K562 (cell line): Measurements from ENCODE around the gene CITED1. TPM values are rescaled to one million over a fixed set of nuclear protein-coding genes. Genes with fewer than 3 reads are reported as not detected.

Experiments
- ATAC-seq: fragments of 200-7000 bp; cut with Tn5 transposase; 3 replicates; pipeline ENCODE4 v1.9.1; 2020; ENCODE audit warnings: moderate library complexity
- BruUV-seq: library from RNA; stranded (reverse); fragments of 400-500 nt; replicated peaks from 2 replicates; lab custom pipeline; 2021; lab: Mats Ljungman, UMichigan
- CTCF ChIA-PET: fragments of 300-600 bp; formaldehyde crosslinking; extraction: SDS; loops from one replicate; lab custom pipeline; 2021; ENCODE audit warnings: low intra/inter-chr PET ratio; lab: Yijun Ruan, JAX
- POLR2A ChIA-PET: fragments of 300-600, 350-650 bp; sonication (Branson Sonifier 250); formaldehyde crosslinking; extraction: SDS; loops from one replicate; lab custom pipeline; 2021; ENCODE audit warnings: antibody characterized with exemption, inconsistent platforms; lab: Yijun Ruan, JAX
- DNase-seq, 4 experiments: peaks; one replicate each; pipeline versions ENCODE4 v3.0.0 to v3.0.0-alpha.2; 2011 to 2018; ENCODE audit warnings: low spot score in 3 of 4, mixed read lengths in 3 of 4; ENCODE audit errors: extremely low read depth in 1 of 4
- FAIRE-seq: peaks from 2 replicates; lab custom pipeline; 2011; peaks lifted over from hg19 to GRCh38; lab: Jason Lieb, UNC
- H2AFZ ChIP-seq: 2 replicates; pipeline ENCODE4 v1.6.0; 2011; ENCODE audit warnings: low read depth, low read length, control low read depth, inconsistent platforms
- H3K27ac ChIP-seq: fragments of 200-600 bp; 3 replicates; pipeline ENCODE4 v1.8.0; 2011; ENCODE audit warnings: low read depth, mild to moderate bottlenecking, control low read depth, inconsistent platforms, low read length, moderate library complexity, mixed read lengths; ENCODE audit errors: extremely low read depth
- H3K27me3 ChIP-seq, 2 experiments: fragments of 300-600 bp in 1 of 2; 2 replicates in 1 of 2; 3 replicates in 1 of 2; pipeline versions ENCODE4 v1.6.0 to v1.8.0; 2011; ENCODE audit warnings: inconsistent platforms in 2 of 2, low read length in 2 of 2, mild to moderate bottlenecking in 1 of 2, mixed read lengths in 1 of 2, moderate library complexity in 1 of 2; ENCODE audit not compliant: control insufficient read depth in 2 of 2, insufficient read depth in 2 of 2
- H3K36me3 ChIP-seq: fragments of 300-600 bp; 3 replicates; pipeline ENCODE4 v1.8.0; 2011; ENCODE audit warnings: mild to moderate bottlenecking, low read length, inconsistent platforms; ENCODE audit not compliant: control insufficient read depth, insufficient read depth
- H3K4me1 ChIP-seq, 2 experiments: fragments of 200-600 bp in 1 of 2; replicated peaks in 1 of 2; 2 replicates in 1 of 2; 3 replicates in 1 of 2; pipeline versions ENCODE4 v1.5.1 to v1.8.0; 2011; ENCODE audit warnings: inconsistent platforms in 2 of 2, low read length in 2 of 2, mild to moderate bottlenecking in 1 of 2, mixed read lengths in 1 of 2, moderate library complexity in 1 of 2; ENCODE audit not compliant: control insufficient read depth in 2 of 2, insufficient read depth in 2 of 2
- H3K4me2 ChIP-seq: 2 replicates; pipeline ENCODE4 v1.6.1; 2011; ENCODE audit warnings: low read length, control low read depth, inconsistent platforms, mixed read lengths; ENCODE audit not compliant: insufficient read depth
- H3K4me3 ChIP-seq: fragments of 200-600 bp; sonication (generic), shearing (Covaris generic); 2 replicates; pipeline ENCODE4 v1.5.1; 2016; ENCODE audit warnings: control low read depth, inconsistent platforms
- H3K79me2 ChIP-seq: fragments of 200-600 bp; 3 replicates; pipeline ENCODE4 v1.8.0; 2011; ENCODE audit warnings: low read length, inconsistent platforms; ENCODE audit not compliant: control insufficient read depth, insufficient read depth
- H3K9ac ChIP-seq, 2 experiments: 2 replicates each; pipeline versions ENCODE4 v1.6.0 to v1.6.1; 2011; ENCODE audit warnings: low read depth in 2 of 2, low read length in 2 of 2, control low read depth in 1 of 2, inconsistent platforms in 1 of 2, mild to moderate bottlenecking in 1 of 2, mixed read lengths in 1 of 2; ENCODE audit not compliant: insufficient read depth in 1 of 2
- H3K9me1 ChIP-seq: one replicate; pipeline ENCODE4 v1.6.0; 2011; ENCODE audit warnings: inconsistent platforms, mild to moderate bottlenecking, low read length, moderate library complexity; ENCODE audit not compliant: control insufficient read depth, insufficient read depth
- H3K9me3 ChIP-seq: replicated peaks from 2 replicates; pipeline ENCODE4 v1.5.1; 2011; ENCODE audit warnings: low read depth, low read length, inconsistent platforms; ENCODE audit not compliant: control insufficient read depth, insufficient read depth
- H4K20me1 ChIP-seq: replicated peaks from 2 replicates; pipeline ENCODE4 v1.6.1; 2011; ENCODE audit warnings: low read length, inconsistent platforms, mixed read lengths; ENCODE audit not compliant: control insufficient read depth, insufficient read depth
- CTCF ChIP-seq, 3 experiments: IDR thresholded peaks in 2 of 3; conservative IDR thresholded peaks in 1 of 3; 2 replicates each; pipeline ENCODE4 v1.5.1; 2011 to 2012; ENCODE audit warnings: low read length in 3 of 3, mild to moderate bottlenecking in 3 of 3, control low read depth in 2 of 3, improper control_type of control experiment in 1 of 3, inconsistent platforms in 1 of 3, low read depth in 1 of 3, mixed read lengths in 1 of 3, moderate library complexity in 1 of 3; ENCODE audit not compliant: insufficient read depth in 2 of 3
- GTF2A2 ChIP-seq: IDR thresholded peaks from 2 replicates; pipeline ENCODE4 v1.6.1; 2016; ENCODE audit warnings: mild to moderate bottlenecking, missing genetic modification characterization, missing compliant biosample characterization
- WGBS: fragments of 100-300 bp; shearing (Covaris generic); methylation state at CpG from one replicate; pipeline ENCODE4 v1.1.6; 2016; ENCODE audit warnings: low coverage, mixed read lengths; ENCODE audit not compliant: insufficient coverage; ENCODE audit errors: missing lambda C conversion rate; 5-methylcytosine and 5-hydroxymethylcytosine counted together
- in situ Hi-C: fragments of 300-500 bp; cut with MboI; formaldehyde crosslinking; loops from 4 replicates; pipeline ENCODE4 v1.15.0; 2018; ENCODE audit warnings: inconsistent platforms, mixed read lengths
- intact Hi-C: fragments of 100-400 bp; cut with micrococcal nuclease; formaldehyde crosslinking; loops from 2 replicates; pipeline ENCODE4 v1.14.2; 2022
- polyA plus RNA-seq, 8 experiments: library from polyadenylated mRNA; depleted of rRNA in 4 of 8; stranded (reverse) in 5 of 8; unstranded in 3 of 8; fragments of >200 nt; fragmentation: Nextera tagmentation in 2 of 8; fragmentation: Illumina TruSeq in 1 of 8; extraction: Ambion mirVana in 2 of 8; extraction: Trizol in 1 of 8; gene quantifications; 2 replicates each; pipeline versions ENCODE4 v1.2.1 to v1.2.3, GENCODE V29; 2011 to 2014; ENCODE audit warnings: inconsistent platforms in 1 of 8, missing spikeins in 1 of 8
- total RNA-seq, 7 experiments: library from RNA; depleted of rRNA in 6 of 7; stranded (reverse); fragments of >200 nt in 6 of 7; fragmentation: Illumina TruSeq in 2 of 7; extraction: Trizol in 2 of 7; gene quantifications; 2 replicates each; pipeline versions ENCODE4 v1.2.1 to v1.2.3, GENCODE V29; 2011 to 2021; ENCODE audit warnings: low replicate concordance in 1 of 7

Gene CITED1
- total and polyA plus RNA-seq, 9 of the 15 experiments (the other 6 are each of a cell fraction or from before 2014, with no cell fraction given), result 0.56 to 5.8 (median 4.2) TPM

DNA sequence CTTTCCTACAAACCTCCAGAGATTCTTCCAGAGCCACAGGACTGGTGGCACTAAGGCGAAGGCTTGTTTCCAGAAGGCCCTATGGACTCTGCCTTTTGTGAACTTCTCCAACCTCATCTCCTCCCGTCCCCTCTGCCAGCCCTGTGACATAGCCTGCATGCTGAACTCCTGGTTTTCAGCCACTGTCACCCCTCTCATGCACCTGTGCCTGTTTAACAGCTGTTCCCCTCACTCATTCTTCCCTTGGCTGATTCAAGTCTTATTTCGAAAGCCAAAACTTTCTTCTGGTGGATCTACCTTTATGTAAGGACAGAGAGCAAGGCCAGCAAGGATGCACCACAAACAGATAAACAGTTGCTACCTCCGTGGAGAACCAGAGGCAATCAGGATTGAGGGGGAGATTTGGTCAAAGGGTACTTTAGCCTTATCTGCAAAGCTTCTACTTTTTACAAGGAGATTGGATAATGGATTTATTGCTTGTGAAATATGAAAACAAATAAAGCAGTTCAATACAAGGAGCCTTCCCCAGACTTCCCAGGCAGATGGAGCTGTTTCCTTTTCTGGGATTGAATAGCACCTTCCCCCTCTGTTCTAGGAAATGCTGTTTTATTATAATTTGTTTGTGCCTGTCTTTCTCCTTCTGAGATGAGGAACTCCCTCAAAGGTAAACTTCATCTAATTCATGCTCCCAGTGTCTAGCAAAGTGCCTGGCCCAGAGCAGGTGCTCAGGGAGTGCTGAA lies 5.7 kb downstream of the CITED1 start:
- intact Hi-C loops, result loop anchor here (5.0 kb wide), 1 partner anchor 242 kb away; no protein-coding TSS in a partner anchor
- Histone ChIP-seq H3K4me2 (no peak overlapping the region), H3K9me1 (no peaks in the 10 kb centered on the region), H3K9me3 (no peaks in the 10 kb centered on the region), H3K4me1 (peaks cover 0 to 5% of the 10 kb centered on the region in 2 experiments; a peak in 2 of 5 replicates), H3K79me2 (no peaks in the 10 kb centered on the region), H3K27ac (no peak overlapping the region), H3K9ac (no peak overlapping the region), H3K4me3 (no peak overlapping the region), H3K27me3 (peaks cover 0 to 9% of the 10 kb centered on the region in 2 experiments; a peak in 1 of 5 replicates), H4K20me1 (no peaks in the 10 kb centered on the region; the same call in 1 of the 2 replicates), H2AFZ (no peak overlapping the region), H3K36me3 (no peaks in the 10 kb centered on the region)
- TF ChIP-seq CTCF (IDR thresholded peaks at IDR 0.05 in 2 of 3, conservative IDR thresholded peaks at IDR 0.05 in 1 of 3; ENCODE audit: insufficient read depth in 2 of 3, low read depth in 1 of 3, low read length in 3 of 3), result 0 out of 6 replicates have a peak, but pooled peaks of 1 of the 3 experiments have one; percentile 5
- TF ChIP-seq GTF2A2 (tag), result no peak
- ChIA-PET POLR2A (interaction anchor here (0.6 kb wide), 1 partner anchor 414 kb away, joined by 3 read pairs; the partner anchor contains the start of gene PHKA1), CTCF (no interaction called here)
- DNase-seq (no peak), ATAC-seq (no peak), FAIRE-seq (no peak)
- in situ Hi-C loops, result loop anchor here (25.0 kb wide), 1 partner anchor 237 kb away; no protein-coding TSS in a partner anchor
- no TSS peak for BruUV-seq
- 14% methylated on average over 4 of the region's 4 CpGs for WGBS
